Left renal pelvis (tissue), 4 donors: Measurements from ENCODE around the gene FCGR3A. TPM values are rescaled to one million over a fixed set of nuclear protein-coding genes. Genes with fewer than 3 reads are reported as not detected.
"Not testable (repeated sequence)": the region's sequence is repeated elsewhere in the genome, so short reads cannot be mapped to it uniquely, and the experiment has no call there.

Experiments used
- DNase-seq, 4 donors: peaks; one replicate each; pipeline ENCODE4 v3.0.0-alpha.2; 2013; ENCODE audit warnings: low read depth in 4 of 4, low spot score in 3 of 4
- polyA plus RNA-seq, 4 donors: library from polyadenylated mRNA; unstranded; fragments of 120-200 nt; gene quantifications; one replicate each; pipeline ENCODE4 v1.2.1, GENCODE V29; 2013; ENCODE audit not compliant: insufficient read length in 4 of 4

The FCGR3A gene
- polyA plus RNA-seq, 4 donors: 1.7 to 4.7 (median 1.9) TPM

- DNase-seq: not testable (repeated sequence)
These were observed 8.2 kb upstream of the FCGR3A start for GRCh38 chr1:161557506-161558450.

- DNase-seq: not testable (repeated sequence)
These were observed 7.4 kb upstream of the FCGR3A start for GRCh38 chr1:161556990-161557389.

GRCh38 chr1:161556143-161556542, 6.5 kb upstream of the FCGR3A start:
- not testable (repeated sequence) for DNase-seq

- DNase-seq: not testable (repeated sequence)
These were observed 5.3 kb upstream of the FCGR3A start for GRCh38 chr1:161554815-161555417.

GRCh38 chr1:161554340-161554739, 4.7 kb upstream of the FCGR3A start:
- DNase-seq: not testable (repeated sequence)

- DNase-seq: not testable (repeated sequence)
These were observed 4.0 kb upstream of the FCGR3A start for GRCh38 chr1:161553631-161554030.

- DNase-seq: not testable (repeated sequence)
These were observed 1.3 kb upstream of the FCGR3A start for GRCh38 chr1:161550942-161551341.

GRCh38 chr1:161548749-161549406, 740 bp downstream of the FCGR3A start:
- DNase-seq: not testable (repeated sequence)

GRCh38 chr1:161547995-161548741, 1.4 kb downstream of the FCGR3A start:
- DNase-seq: not testable (repeated sequence)

- not testable (repeated sequence) for DNase-seq
These were observed 4.5 kb downstream of the FCGR3A start for GRCh38 chr1:161545005-161545731.

GRCh38 chr1:161543125-161543524, 6.5 kb downstream of the FCGR3A start:
- DNase-seq: not testable (repeated sequence)

- DNase-seq: not testable (repeated sequence)
These were observed 7.5 kb downstream of the FCGR3A start for GRCh38 chr1:161542091-161542559.

- not testable (repeated sequence) for DNase-seq
These were observed 9.1 kb downstream of the FCGR3A start for GRCh38 chr1:161540570-161540960.

GRCh38 chr1:161539731-161540569, 9.7 kb downstream of the FCGR3A start:
- DNase-seq: not testable (repeated sequence)

- DNase-seq: not testable (repeated sequence)
These were observed 10.6 kb downstream of the FCGR3A start for GRCh38 chr1:161538925-161539479.

- DNase-seq: not testable (repeated sequence)
These were observed 12.4 kb downstream of the FCGR3A start for GRCh38 chr1:161537068-161537669.

- not testable (repeated sequence) for DNase-seq
These were observed 16.7 kb downstream of the FCGR3A start for GRCh38 chr1:161532644-161533567.
